HG02840 (cell line): ENCODE measurements around the gene TPCN2.
A peak's percentile ranks its signal among the peaks of the same experiment; 100 is the strongest.

Experiments
- ATAC-seq: cut with Tn5 transposase; IDR thresholded peaks from one replicate; pipeline ENCODE4 v1.9.1; 2021; ENCODE audit warnings: mild to moderate bottlenecking, moderate library complexity, moderate number of reproducible peaks; ENCODE audit not compliant: unreplicated experiment, low FRiP score

Gene TPCN2

DNA sequence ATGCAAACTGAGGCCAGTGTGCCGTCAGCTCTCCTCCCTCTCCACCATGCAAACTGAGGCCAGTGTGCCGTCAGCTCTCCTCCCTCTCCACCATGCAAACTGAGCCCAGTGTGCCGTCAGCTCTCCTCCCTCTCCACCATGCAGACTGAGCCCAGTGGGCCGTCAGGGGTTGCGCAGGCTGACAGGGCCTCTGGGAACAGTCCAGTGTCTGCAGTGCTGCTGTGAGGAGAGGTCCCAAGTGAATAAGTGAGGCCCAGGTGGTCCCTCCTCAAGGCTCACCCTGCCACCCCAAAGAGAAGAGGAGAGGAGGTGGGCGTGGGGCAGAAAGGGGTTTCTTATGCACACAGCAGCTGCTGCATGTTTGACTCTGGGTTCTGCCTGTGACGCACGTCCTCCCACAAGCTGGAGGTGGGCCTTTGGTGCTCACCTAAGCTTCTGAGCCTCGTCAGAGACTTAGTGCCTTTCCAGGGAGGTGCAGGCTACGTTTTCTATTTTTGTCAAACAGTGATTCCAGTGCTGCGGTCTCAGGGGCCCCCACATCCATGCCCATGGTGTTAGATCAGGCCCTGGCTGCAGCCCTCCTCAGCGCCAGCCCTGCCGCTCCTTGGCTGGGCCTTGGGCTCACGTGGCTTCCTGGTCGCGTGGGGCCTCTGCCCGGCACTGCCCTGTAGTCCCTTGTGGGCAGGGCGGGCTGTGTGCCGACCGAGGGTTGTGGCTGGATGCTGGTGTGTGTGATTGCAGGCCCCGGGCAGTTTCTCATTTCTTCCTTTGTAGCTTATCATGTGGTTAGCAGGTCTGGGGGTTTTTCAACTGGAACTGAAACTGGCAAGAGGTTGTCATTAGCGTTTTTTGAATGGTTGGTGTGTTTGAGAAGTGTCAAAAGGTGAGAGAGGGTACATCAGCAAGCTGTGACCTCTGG lies 7.1 kb downstream of the TPCN2 start:
- peak; percentile 69 for ATAC-seq

DNA sequence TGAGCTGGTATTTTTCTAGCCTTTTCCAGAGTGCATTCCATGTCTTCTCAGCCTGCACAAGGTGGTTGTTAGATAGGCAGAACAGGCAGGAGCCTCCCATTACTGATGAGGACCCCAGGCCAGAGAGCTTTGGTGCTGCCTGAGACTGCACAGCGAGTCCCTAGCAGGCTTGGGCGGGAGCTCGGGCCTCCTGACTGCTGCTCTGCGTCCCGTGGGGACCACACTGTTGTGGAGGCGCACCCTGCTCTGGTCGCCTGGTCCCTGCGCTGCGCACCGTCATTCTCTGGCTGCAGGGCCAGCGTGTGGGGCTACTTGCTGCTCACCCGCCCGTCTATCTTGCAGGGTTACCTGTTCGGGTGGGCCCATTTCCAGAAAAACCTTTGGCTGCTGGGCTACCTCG lies 8.5 kb downstream of the TPCN2 start:
- ATAC-seq, result no peak

- ATAC-seq, result no peak
These were observed 9.1 kb downstream of the TPCN2 start for GRCh38 chr11:69057801-69058200.

DNA sequence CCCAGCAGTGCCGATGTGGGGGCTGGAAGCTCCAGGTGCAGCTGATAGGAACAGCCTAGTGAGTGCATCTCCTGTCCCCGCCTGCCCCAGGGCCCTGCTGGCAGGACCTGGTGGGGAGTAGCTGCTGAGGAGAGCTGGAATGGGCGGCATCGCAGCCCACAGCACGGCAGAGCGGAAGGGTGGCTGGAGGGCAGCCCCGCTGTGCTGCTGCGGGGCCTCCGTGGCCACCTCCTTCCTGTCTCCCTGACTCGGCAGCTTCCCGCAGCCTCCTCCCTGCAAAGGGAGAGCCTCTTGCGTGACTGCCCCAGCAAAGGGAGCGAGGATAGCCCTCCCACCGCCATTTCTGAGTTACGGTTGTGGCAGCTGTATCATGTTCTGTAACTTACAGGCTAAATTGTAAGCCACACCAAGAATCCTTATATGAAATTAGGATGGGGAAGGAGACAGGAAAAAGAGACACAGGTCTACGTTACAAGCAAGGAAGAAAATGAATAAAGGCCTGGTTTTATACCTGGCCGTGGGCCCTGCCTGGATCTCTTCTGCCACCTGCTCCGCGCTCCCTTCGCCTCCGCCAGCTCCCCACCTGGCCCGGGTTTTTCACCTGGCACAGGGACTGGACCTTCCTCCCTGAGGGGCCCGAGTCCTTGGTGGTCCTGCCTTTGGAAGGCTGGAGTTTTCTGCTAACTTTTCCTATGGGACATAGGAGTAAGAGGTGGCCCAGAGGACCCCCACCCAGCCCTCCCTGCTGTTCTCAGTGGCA lies 10.0 kb downstream of the TPCN2 start:
- no peak for ATAC-seq

- ATAC-seq, result no peak
These were observed 10.7 kb downstream of the TPCN2 start for GRCh38 chr11:69059429-69059828.

GRCh38 chr11:69059985-69060384 lies 11.3 kb downstream of the TPCN2 start:
- ATAC-seq, result no peak

DNA sequence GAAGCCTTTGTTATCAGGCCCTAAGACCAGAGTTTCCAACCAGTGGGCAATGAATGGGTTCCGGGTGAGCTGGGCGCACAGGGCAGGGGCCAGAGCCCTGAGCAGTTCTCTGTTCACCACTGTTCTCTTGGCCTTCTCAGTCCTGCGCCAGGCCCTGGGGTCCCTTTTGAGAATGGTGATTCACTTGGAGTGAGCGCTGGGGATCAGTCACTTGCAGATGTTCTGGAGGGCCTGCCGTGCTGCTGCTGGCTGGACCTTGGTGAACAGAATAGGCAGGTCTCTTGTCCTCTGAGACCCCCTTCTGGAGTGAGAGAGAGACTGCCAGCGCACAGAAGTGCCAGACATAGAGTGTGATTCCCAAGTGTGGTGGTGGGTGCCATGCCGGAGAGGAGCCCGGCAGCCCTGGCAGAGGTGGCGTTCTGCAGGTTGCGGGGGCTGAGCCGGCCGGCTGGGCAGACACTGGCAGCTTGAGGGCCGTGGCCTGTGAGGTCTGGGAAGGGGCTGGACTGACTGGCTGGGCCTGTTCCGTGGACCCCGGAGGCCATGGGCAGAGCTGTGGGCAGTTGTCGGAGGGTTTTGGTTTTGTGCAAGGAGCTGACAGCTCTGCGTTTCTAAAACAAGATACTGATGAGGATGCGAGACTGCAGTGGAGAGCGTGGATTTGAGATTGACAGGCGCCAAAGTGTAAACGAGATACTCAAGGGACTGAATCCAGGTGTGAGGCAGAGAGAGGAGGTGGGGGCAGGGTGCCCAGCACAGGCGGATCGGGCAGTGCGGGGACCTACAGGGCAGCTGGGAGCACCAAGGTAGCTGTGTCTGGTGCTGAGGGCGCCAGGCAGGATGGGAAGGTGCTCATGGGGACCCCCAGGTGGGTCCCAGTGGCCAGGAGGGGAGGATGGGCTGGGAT lies 12.3 kb downstream of the TPCN2 start:
- no peak for ATAC-seq

GRCh38 chr11:69061713-69062053 lies 13.0 kb downstream of the TPCN2 start:
- no peak for ATAC-seq

DNA sequence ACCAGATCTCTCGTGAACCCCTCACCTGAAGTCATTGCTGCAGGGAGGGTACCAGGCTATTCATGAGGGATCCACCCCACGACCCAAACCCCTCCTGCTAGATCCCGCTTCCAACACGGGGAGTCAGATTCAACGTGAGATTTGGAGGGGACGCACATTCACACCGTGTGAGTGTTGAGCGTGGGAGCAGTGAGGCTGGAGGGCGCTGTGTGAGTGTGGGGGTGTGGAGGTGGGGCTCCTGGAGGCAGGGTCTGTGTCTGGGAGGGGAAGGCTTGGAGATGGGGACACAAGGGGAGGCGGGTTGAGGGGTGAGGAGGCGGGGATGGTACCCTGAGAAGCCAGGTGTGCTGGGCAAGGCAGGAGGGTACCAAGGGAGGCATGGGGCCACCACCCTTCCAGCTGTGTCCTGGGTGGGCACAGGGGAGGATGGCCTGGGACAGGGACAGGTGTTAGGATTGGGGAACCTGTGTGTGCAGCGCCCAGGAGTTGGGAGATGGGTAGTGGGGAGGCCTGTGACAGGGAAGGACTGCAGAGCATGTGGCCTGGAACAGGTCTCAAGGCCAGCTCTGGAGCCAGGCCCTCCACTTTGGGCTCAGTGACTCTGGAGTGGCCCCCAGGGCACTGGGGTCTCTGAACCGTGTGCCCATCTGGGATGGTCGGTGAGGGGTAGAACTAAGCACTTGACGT lies 13.6 kb downstream of the TPCN2 start:
- no peak for ATAC-seq

GRCh38 chr11:69062873-69063651 lies 14.3 kb downstream of the TPCN2 start:
- ATAC-seq, result no peak

GRCh38 chr11:69063652-69064260 lies 15.0 kb downstream of the TPCN2 start:
- no peak for ATAC-seq

DNA sequence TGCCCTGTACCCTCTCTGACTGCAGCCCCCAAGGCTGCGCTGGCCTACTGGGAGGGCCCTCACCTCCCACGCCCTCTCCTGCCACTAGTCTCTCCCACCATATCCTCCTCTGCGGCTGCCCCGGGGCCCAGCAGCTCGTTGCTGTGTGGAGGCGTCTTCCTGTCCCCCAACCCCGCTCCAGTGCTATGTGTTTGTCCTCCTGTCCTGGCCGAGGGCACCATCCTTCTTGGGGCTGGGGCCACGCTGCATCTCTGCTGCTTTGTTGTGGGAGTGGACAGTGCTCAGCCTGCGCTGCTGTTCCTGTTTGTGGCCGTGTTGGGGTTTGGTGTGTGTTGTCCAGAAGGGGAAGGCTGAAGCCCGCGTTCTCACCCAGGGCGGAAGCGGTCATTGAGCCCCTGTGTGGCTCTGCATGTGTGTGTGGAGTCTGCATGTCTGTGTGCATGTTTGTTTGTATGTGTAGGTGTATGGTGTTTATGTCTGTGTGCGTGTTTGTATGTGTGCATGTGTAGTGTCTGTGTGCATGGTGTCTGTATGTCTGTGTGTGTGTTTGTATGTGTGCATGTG lies 15.7 kb downstream of the TPCN2 start:
- ATAC-seq, result no peak

- ATAC-seq, result no peak
These were observed 16.5 kb downstream of the TPCN2 start for GRCh38 chr11:69065147-69065710.

- ATAC-seq, result no peak
These were observed 17.7 kb downstream of the TPCN2 start for GRCh38 chr11:69066122-69067112.

- ATAC-seq, result no peak
These were observed 18.5 kb downstream of the TPCN2 start for GRCh38 chr11:69067200-69067599.

- ATAC-seq, result no peak
These were observed 22.5 kb downstream of the TPCN2 start for GRCh38 chr11:69071086-69071800.

GRCh38 chr11:69071956-69072355 lies 23.2 kb downstream of the TPCN2 start:
- ATAC-seq, result no peak
